ENCODE results near the gene AZU1. TPM values are rescaled to one million over a fixed set of nuclear protein-coding genes. Genes with fewer than 3 reads are reported as not detected.

The AZU1 gene
- total RNA-seq, 1 experiment from 2014 or later = 5.8 TPM

DNA sequence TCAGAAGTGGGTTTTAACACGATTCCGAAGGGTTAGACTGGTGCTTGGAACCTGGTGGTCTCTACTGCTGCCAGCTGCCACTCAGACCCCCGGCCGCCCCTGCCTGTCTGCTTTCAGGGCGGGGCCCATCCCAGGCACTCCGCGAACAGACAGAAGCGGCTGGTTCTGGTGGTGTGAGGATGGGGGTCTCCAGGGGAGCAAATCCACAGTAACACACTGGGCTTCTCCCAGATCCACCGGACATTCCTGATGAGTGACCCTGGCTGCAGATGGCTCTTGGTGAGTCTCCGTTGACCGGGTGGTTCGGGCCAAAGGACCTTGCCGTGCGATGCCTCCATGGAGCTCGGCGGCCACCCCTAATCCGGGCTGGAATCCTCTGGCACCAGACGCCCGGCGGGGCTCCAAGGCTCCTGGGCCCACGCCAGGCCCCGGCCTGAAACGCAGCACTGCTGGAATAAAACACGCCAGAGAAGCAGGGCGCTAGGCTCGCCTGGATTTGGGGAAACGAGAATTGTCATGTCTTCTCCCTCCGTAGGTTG, 32.5 kb upstream of the AZU1 start:
- ChIA-PET POLR2A (interaction anchor here (0.7 kb wide), 1 partner anchor 12 kb away, joined by 3 read pairs; no protein-coding TSS in a partner anchor), CTCF (interaction anchor here (0.7 kb wide), 1 partner anchor 38 kb away, joined by 3 read pairs; no protein-coding TSS in a partner anchor)
- DNase-seq (ENCODE audit: low read depth, low spot score) = no peak
- TF ChIP-seq, protein P1, sequence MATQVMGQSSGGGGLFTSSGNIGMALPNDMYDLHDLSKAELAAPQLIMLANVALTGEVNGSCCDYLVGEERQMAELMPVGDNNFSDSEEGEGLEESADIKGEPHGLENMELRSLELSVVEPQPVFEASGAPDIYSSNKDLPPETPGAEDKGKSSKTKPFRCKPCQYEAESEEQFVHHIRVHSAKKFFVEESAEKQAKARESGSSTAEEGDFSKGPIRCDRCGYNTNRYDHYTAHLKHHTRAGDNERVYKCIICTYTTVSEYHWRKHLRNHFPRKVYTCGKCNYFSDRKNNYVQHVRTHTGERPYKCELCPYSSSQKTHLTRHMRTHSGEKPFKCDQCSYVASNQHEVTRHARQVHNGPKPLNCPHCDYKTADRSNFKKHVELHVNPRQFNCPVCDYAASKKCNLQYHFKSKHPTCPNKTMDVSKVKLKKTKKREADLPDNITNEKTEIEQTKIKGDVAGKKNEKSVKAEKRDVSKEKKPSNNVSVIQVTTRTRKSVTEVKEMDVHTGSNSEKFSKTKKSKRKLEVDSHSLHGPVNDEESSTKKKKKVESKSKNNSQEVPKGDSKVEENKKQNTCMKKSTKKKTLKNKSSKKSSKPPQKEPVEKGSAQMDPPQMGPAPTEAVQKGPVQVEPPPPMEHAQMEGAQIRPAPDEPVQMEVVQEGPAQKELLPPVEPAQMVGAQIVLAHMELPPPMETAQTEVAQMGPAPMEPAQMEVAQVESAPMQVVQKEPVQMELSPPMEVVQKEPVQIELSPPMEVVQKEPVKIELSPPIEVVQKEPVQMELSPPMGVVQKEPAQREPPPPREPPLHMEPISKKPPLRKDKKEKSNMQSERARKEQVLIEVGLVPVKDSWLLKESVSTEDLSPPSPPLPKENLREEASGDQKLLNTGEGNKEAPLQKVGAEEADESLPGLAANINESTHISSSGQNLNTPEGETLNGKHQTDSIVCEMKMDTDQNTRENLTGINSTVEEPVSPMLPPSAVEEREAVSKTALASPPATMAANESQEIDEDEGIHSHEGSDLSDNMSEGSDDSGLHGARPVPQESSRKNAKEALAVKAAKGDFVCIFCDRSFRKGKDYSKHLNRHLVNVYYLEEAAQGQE (IDR thresholded peaks at IDR 0.05; ENCODE audit: insufficient read depth in 1 of 2, low read depth in 2 of 2, low read length in 1 of 2) = no peak
- TF ChIP-seq POLR2AphosphoS5 (IDR thresholded peaks at IDR 0.05; ENCODE audit: low read depth, low read length) (no peak), SIN3A (IDR thresholded peaks at IDR 0.05; ENCODE audit: borderline replicate concordance, insufficient read depth, low read depth, low read length) (no peak), TCF7L2 (IDR thresholded peaks at IDR 0.05; ENCODE audit: low read depth, low read length) (no peak)
- TF ChIP-seq, protein P2, sequence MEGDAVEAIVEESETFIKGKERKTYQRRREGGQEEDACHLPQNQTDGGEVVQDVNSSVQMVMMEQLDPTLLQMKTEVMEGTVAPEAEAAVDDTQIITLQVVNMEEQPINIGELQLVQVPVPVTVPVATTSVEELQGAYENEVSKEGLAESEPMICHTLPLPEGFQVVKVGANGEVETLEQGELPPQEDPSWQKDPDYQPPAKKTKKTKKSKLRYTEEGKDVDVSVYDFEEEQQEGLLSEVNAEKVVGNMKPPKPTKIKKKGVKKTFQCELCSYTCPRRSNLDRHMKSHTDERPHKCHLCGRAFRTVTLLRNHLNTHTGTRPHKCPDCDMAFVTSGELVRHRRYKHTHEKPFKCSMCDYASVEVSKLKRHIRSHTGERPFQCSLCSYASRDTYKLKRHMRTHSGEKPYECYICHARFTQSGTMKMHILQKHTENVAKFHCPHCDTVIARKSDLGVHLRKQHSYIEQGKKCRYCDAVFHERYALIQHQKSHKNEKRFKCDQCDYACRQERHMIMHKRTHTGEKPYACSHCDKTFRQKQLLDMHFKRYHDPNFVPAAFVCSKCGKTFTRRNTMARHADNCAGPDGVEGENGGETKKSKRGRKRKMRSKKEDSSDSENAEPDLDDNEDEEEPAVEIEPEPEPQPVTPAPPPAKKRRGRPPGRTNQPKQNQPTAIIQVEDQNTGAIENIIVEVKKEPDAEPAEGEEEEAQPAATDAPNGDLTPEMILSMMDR (IDR thresholded peaks at IDR 0.05) = no peak
- no TSS peak for BruUV-seq (replicated peaks)
- H3K36me3 ChIP-seq (ENCODE audit: control insufficient read depth, insufficient read depth, low read length) = peaks cover 11% of the 10 kb centered on the region
- in situ Hi-C loops (cut with HindIII; ENCODE audit: low pct_unique_long_range_greater_than_20kb, low sequenced_read_pairs) = no loop called here
- ATAC-seq = no peak
- no peaks in the 10 kb centered on the region for H3K27me3 ChIP-seq (ENCODE audit: control insufficient read depth, insufficient read depth, low read length)
- H3K4me3 ChIP-seq (ENCODE audit: low read depth in 2 of 2, low read length in 2 of 2) = no peak overlapping the region
- H3K4me1 ChIP-seq (ENCODE audit: control insufficient read depth, insufficient read depth, low read length) = peaks cover 6% of the 10 kb centered on the region
- intact Hi-C loops (cut with micrococcal nuclease; ENCODE audit: unreplicated experiment) = no loop called here
- no peaks in the 10 kb centered on the region for H3K9me3 ChIP-seq (ENCODE audit: control insufficient read depth, insufficient read depth, low read depth, low read length)
- no peak overlapping the region; the same call in 1 of the 2 replicates for H3K27ac ChIP-seq (ENCODE audit: low read length)

DNA sequence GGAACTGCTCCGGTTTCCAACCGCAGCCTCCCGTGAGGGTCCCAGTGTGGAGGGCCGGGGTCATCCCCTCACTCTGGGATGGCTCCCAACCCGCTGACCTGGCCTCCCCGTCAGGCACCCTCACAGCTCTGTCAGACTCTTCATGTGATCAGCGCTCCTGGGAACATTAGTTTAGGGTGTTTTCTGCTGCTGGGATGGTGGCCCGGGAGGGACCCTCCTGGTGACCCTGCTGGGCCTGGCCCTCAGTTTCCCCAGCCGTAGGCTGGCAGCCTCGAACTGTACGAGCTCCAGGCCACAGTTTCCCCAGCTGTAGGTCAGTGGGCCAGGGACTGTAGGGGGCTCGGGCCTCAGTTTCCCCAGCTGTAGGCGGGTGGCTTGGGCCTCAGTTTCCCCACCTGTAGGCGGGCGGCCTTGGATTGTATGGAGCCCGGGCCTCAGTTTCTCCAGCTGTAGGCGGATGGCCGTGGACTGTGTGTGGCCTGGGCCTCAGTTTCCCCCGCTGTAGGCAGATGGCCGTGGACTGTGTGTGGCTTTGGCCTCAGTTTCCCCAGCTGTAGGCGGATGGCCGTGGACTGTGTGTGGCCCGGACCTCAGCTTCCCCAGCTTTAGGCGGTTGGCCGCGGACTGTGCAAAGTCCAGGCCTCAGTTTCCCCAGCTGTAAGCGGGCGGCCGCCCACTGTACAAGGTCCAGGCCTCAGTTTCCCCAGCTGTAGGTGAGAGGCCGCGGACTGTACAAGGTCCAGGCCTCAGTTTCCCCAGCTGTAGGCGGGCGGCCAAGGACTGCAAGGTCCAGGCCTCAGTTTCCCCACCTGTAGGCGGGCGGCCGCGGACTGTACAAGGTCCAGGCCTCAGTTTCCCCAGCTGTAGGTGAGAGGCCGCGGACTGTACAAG, 31.7 kb upstream of the AZU1 start:
- Histone ChIP-seq H3K4me1 (ENCODE audit: control insufficient read depth, insufficient read depth, low read length) (peaks cover 13% of the 10 kb centered on the region), H3K27ac (ENCODE audit: low read length) (peak overlapping the region; percentile 84), H3K9me3 (ENCODE audit: control insufficient read depth, insufficient read depth, low read depth, low read length) (no peaks in the 10 kb centered on the region), H3K36me3 (ENCODE audit: control insufficient read depth, insufficient read depth, low read length) (peaks cover 13% of the 10 kb centered on the region), H3K4me3 (ENCODE audit: low read depth in 2 of 2, low read length in 2 of 2) (peak overlapping the region; percentile 53 to 60), H3K27me3 (ENCODE audit: control insufficient read depth, insufficient read depth, low read length) (no peaks in the 10 kb centered on the region)
- ATAC-seq = no peak
- no TSS peak for BruUV-seq (replicated peaks)
- ChIA-PET POLR2A (no interaction called here), CTCF (interaction anchor here (0.7 kb wide), 1 partner anchor 38 kb away, joined by 3 read pairs; no protein-coding TSS in a partner anchor)
- DNase-seq (ENCODE audit: low read depth, low spot score) = no peak
- TF ChIP-seq, protein P2 (IDR thresholded peaks at IDR 0.05) = no peak
- no peak for TF ChIP-seq SIN3A (IDR thresholded peaks at IDR 0.05; ENCODE audit: borderline replicate concordance, insufficient read depth, low read depth, low read length)
- TF ChIP-seq, protein P1 (IDR thresholded peaks at IDR 0.05; ENCODE audit: insufficient read depth in 1 of 2, low read depth in 2 of 2, low read length in 1 of 2) = no peak
- TF ChIP-seq POLR2AphosphoS5 (IDR thresholded peaks at IDR 0.05; ENCODE audit: low read depth, low read length) = no peak
- no peak for TF ChIP-seq TCF7L2 (IDR thresholded peaks at IDR 0.05; ENCODE audit: low read depth, low read length)
- intact Hi-C loops (cut with micrococcal nuclease; ENCODE audit: unreplicated experiment) = no loop called here
- in situ Hi-C loops (cut with HindIII; ENCODE audit: low pct_unique_long_range_greater_than_20kb, low sequenced_read_pairs) = no loop called here
